DND-41 (cell line): ENCODE data around the gene SLFN12L.
"Not testable (repeated sequence)": the region's sequence is repeated elsewhere in the genome, so short reads cannot be mapped to it uniquely, and the experiment has no call there.

ENCODE experiments used
- EZH2 ChIP-seq: IDR thresholded peaks from 3 replicates; pipeline ENCODE4 v1.6.1; 2012; ENCODE audit warnings: borderline replicate concordance, low read depth, mild to moderate bottlenecking, moderate library complexity, low read length, inconsistent platforms; ENCODE audit not compliant: severe bottlenecking
- TF ChIP-seq, protein P1 (sequence below): IDR thresholded peaks from 2 replicates; pipeline ENCODE4 v1.5.1; 2012; ENCODE audit warnings: borderline replicate concordance, low read length, moderate library complexity, mild to moderate bottlenecking; ENCODE audit not compliant: poor library complexity, severe bottlenecking; ENCODE audit errors: extremely low read depth

DNA sequence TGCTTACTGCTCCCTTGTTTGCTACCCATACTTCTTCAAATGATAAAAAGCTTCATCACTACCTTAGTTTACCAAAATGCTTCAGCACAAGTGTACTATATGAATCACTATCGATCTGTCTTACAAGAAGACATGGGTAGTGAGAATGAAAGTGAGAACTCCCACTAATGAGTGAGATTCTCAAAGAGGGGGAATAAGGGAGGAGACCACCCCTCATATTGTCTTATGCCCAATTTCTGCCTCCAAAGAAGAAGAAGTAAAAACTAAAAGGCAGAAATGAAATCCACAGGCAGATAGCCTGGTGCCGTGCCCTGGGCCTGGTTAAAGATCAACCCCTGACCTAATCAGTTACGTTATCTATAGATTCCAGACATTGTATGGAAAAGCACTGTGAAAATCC, 29.8 kb downstream of the SLFN12L start:
- TF ChIP-seq, protein P1, sequence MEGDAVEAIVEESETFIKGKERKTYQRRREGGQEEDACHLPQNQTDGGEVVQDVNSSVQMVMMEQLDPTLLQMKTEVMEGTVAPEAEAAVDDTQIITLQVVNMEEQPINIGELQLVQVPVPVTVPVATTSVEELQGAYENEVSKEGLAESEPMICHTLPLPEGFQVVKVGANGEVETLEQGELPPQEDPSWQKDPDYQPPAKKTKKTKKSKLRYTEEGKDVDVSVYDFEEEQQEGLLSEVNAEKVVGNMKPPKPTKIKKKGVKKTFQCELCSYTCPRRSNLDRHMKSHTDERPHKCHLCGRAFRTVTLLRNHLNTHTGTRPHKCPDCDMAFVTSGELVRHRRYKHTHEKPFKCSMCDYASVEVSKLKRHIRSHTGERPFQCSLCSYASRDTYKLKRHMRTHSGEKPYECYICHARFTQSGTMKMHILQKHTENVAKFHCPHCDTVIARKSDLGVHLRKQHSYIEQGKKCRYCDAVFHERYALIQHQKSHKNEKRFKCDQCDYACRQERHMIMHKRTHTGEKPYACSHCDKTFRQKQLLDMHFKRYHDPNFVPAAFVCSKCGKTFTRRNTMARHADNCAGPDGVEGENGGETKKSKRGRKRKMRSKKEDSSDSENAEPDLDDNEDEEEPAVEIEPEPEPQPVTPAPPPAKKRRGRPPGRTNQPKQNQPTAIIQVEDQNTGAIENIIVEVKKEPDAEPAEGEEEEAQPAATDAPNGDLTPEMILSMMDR, result not testable (repeated sequence)
- TF ChIP-seq EZH2, result not testable (repeated sequence)
